HCT116 (cell line): ENCODE data around the gene ATP6V1G3. TPM values are rescaled to one million over a fixed set of nuclear protein-coding genes. Genes with fewer than 3 reads are reported as not detected.

Source experiments
- ATAC-seq: fragments of 200-7000 bp; cut with Tn5 transposase; 2 replicates; pipeline ENCODE4 v1.9.1; 2020; ENCODE audit warnings: mild to moderate bottlenecking, moderate library complexity
- BruUV-seq: library from RNA; stranded (reverse); fragments of 400-500 nt; replicated peaks from 2 replicates; lab custom pipeline; 2021; lab: Mats Ljungman, UMichigan
- CTCF ChIA-PET: fragments of 300-600 bp; sonication (Branson Sonifier 250); formaldehyde crosslinking; loops from one replicate; lab custom pipeline; 2021; ENCODE audit warnings: antibody characterized with exemption; lab: Charles Lee
- POLR2A ChIA-PET: fragments of 300-600, 350-600 bp; sonication (Branson Sonifier 250); formaldehyde crosslinking; loops from one replicate; lab custom pipeline; 2021; ENCODE audit warnings: antibody characterized with exemption; lab: Charles Lee
- RAD21 ChIA-PET, 2 experiments: fragments of 300-600 bp; sonication (Branson Sonifier 250); formaldehyde crosslinking; loops; one replicate each; lab custom pipeline; 2023; ENCODE audit warnings: low total read pairs in 2 of 2; ENCODE audit not compliant: uncharacterized antibody in 2 of 2, unreplicated experiment in 2 of 2, low non-redundant PET in 1 of 2; lab: Charles Lee
- DNase-seq: peaks from one replicate; pipeline ENCODE4 v3.0.0-alpha.2; 2010; ENCODE audit warnings: low read depth, low spot score
- H2AFZ ChIP-seq: fragments of 200-600 bp; shearing (Covaris generic), sonication (generic); 2 replicates; pipeline ENCODE4 v1.6.1; 2017; ENCODE audit warnings: low read depth, mixed run types, mixed read lengths, antibody characterized with exemption, low read length; ENCODE audit not compliant: poor library complexity, severe bottlenecking
- H3K27ac ChIP-seq: 2 replicates; pipeline ENCODE4 v1.5.1; 2012; ENCODE audit warnings: low read depth, low read length
- H3K27me3 ChIP-seq: fragments of 200-600 bp; sonication (generic); 2 replicates; pipeline ENCODE4 v1.6.1; 2016; ENCODE audit warnings: mixed run types, low read length, mixed read lengths; ENCODE audit not compliant: insufficient read depth
- H3K36me3 ChIP-seq, 2 experiments: fragments of 200-500 bp in 1 of 2; fragments of 200-600 bp in 1 of 2; sonication (Bioruptor generic) in 1 of 2; sonication (generic) in 1 of 2; 2 replicates each; pipeline versions ENCODE4 v1.5.1 to v1.6.1; 2014 to 2016; ENCODE audit warnings: low read length in 2 of 2, inconsistent platforms in 1 of 2, mixed read lengths in 1 of 2, mixed run types in 1 of 2; ENCODE audit not compliant: insufficient read depth in 2 of 2, control insufficient read depth in 1 of 2
- H3K4me1 ChIP-seq, 2 experiments: fragments of 200-600 bp in 1 of 2; sonication (generic) in 1 of 2; 2 replicates each; pipeline versions ENCODE4 v1.5.1 to v1.6.1; 2012 to 2017; ENCODE audit warnings: low read length in 2 of 2, inconsistent platforms in 1 of 2, mild to moderate bottlenecking in 1 of 2, mixed read lengths in 1 of 2, mixed run types in 1 of 2, moderate library complexity in 1 of 2; ENCODE audit not compliant: insufficient read depth in 2 of 2, control insufficient read depth in 1 of 2
- H3K4me2 ChIP-seq: fragments of 200-600 bp; sonication (generic); 2 replicates; pipeline ENCODE4 v1.6.1; 2017; ENCODE audit warnings: mixed run types, low read length, mixed read lengths
- H3K4me3 ChIP-seq, 2 experiments: fragments of 200-600 bp in 1 of 2; sonication (generic) in 1 of 2; replicated peaks in 1 of 2; 2 replicates each; pipeline ENCODE4 v1.5.1; 2011 to 2016; ENCODE audit warnings: low read length in 2 of 2, control low read depth in 1 of 2, low read depth in 1 of 2, mild to moderate bottlenecking in 1 of 2, mixed read lengths in 1 of 2, mixed run types in 1 of 2
- H3K79me2 ChIP-seq: fragments of 200-600 bp; sonication (generic); 2 replicates; pipeline ENCODE4 v1.6.1; 2017; ENCODE audit warnings: mild to moderate bottlenecking, mixed run types, low read length, moderate library complexity, mixed read lengths; ENCODE audit not compliant: insufficient read depth
- H3K9ac ChIP-seq: fragments of 200-600 bp; sonication (generic); 2 replicates; pipeline ENCODE4 v1.6.1; 2016; ENCODE audit warnings: low read length, mixed read lengths
- H3K9me2 ChIP-seq: fragments of 200-600 bp; sonication (generic), shearing (Covaris generic); 2 replicates; pipeline ENCODE4 v1.6.1; 2017; ENCODE audit warnings: mixed run types, mild to moderate bottlenecking, moderate library complexity; ENCODE audit not compliant: insufficient read depth
- H3K9me3 ChIP-seq, 2 experiments: fragments of 200-500 bp in 1 of 2; fragments of 200-600 bp in 1 of 2; sonication (Bioruptor generic) in 1 of 2; sonication (generic) in 1 of 2; 2 replicates each; pipeline ENCODE4 v1.6.1; 2014 to 2017; ENCODE audit warnings: low read length in 2 of 2, mixed read lengths in 2 of 2, inconsistent platforms in 1 of 2, low read depth in 1 of 2, mild to moderate bottlenecking in 1 of 2, mixed run types in 1 of 2, moderate library complexity in 1 of 2; ENCODE audit not compliant: control insufficient read depth in 1 of 2, insufficient read depth in 1 of 2
- H4K20me1 ChIP-seq: fragments of 200-600 bp; sonication (generic), shearing (Covaris generic); 2 replicates; pipeline ENCODE4 v1.6.1; 2017; ENCODE audit warnings: mixed run types, mild to moderate bottlenecking, moderate library complexity; ENCODE audit not compliant: insufficient read depth
- CBX3 ChIP-seq: IDR thresholded peaks from 2 replicates; pipeline ENCODE4 v1.6.1; 2012; ENCODE audit warnings: low read depth
- CEBPB ChIP-seq: IDR thresholded peaks from 2 replicates; pipeline ENCODE4 v1.6.1; 2012; ENCODE audit warnings: low read depth
- EGR1 ChIP-seq: IDR thresholded peaks from 2 replicates; pipeline ENCODE4 v1.6.1; 2012; ENCODE audit warnings: low read depth
- ELF1 ChIP-seq: IDR thresholded peaks from 2 replicates; pipeline ENCODE4 v1.6.1; 2012; ENCODE audit warnings: low read depth, borderline replicate concordance
- FOSL1 ChIP-seq: IDR thresholded peaks from 2 replicates; pipeline ENCODE4 v1.6.1; 2012; ENCODE audit warnings: low read depth
- RAD21 ChIP-seq: IDR thresholded peaks from 2 replicates; pipeline ENCODE4 v1.6.1; 2012; ENCODE audit warnings: low read depth, mild to moderate bottlenecking
- SIN3A ChIP-seq: IDR thresholded peaks from 2 replicates; pipeline ENCODE4 v1.6.1; 2012; ENCODE audit warnings: low read depth
- SP1 ChIP-seq: IDR thresholded peaks from 2 replicates; pipeline ENCODE4 v1.6.1; 2012; ENCODE audit warnings: low read depth
- SRF ChIP-seq: IDR thresholded peaks from 2 replicates; pipeline ENCODE4 v1.6.1; 2012; ENCODE audit warnings: low read depth
- TCF7L2 ChIP-seq: IDR thresholded peaks from 2 replicates; pipeline ENCODE4 v1.7.0; 2011; ENCODE audit warnings: borderline replicate concordance, inconsistent platforms; ENCODE audit not compliant: insufficient read depth, insufficient read length; ENCODE audit errors: extremely low read depth
- YY1 ChIP-seq: IDR thresholded peaks from 2 replicates; pipeline ENCODE4 v1.6.1; 2011; ENCODE audit warnings: low read length, low read depth, moderate library complexity, mild to moderate bottlenecking; ENCODE audit not compliant: insufficient replicate concordance; ENCODE audit errors: extremely low read depth
- ZFX ChIP-seq: fragments of 450-650 bp; IDR thresholded peaks from 2 replicates; pipeline ENCODE4 v1.6.1; 2017
- intact Hi-C: fragments of 100-400 bp; cut with micrococcal nuclease; formaldehyde crosslinking; loops from 2 replicates; pipeline ENCODE4 v1.10.0; 2022
- total RNA-seq: library from RNA; stranded (reverse); gene quantifications from one replicate; pipeline ENCODE4 v1.2.1, GENCODE V29; 2021; ENCODE audit not compliant: unreplicated experiment
- TF ChIP-seq, protein P1 (sequence below): IDR thresholded peaks from 2 replicates; pipeline ENCODE4 v1.6.1; 2012
- TF ChIP-seq, protein P2 (sequence below): IDR thresholded peaks from 2 replicates; pipeline ENCODE4 v1.6.1; 2012; ENCODE audit warnings: low read depth

Gene ATP6V1G3
- total RNA-seq, 1 experiment from 2014 or later = not detected

DNA sequence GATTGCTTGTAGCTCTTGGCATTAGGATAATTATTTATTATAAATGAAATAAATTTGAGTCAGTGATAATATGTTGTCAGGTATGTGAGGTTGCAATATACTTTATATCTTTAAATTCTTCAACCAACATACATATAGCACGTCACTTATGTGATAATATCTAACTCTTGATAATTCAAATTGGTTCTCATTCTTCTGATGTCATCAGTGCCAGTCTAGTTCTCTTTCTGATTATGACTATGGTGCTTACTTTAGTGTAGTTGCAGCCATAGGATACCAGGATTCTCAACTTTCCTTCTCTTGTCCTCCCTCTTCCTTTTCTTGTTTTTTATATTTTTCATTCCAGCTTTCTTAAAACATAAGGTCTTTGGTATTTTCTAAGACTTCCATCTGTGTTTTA lies 34.8 kb upstream of the ATP6V1G3 start:
- TF ChIP-seq SRF (no peak), CBX3 (no peak), EGR1 (no peak), SIN3A (no peak), TCF7L2 (no peak), CEBPB (no peak), SP1 (no peak), YY1 (no peak), FOSL1 (no peak), ZFX (no peak), RAD21 (no peak), ELF1 (no peak)
- TF ChIP-seq, protein P1, sequence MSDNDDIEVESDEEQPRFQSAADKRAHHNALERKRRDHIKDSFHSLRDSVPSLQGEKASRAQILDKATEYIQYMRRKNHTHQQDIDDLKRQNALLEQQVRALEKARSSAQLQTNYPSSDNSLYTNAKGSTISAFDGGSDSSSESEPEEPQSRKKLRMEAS = no peak
- TF ChIP-seq, protein P2, sequence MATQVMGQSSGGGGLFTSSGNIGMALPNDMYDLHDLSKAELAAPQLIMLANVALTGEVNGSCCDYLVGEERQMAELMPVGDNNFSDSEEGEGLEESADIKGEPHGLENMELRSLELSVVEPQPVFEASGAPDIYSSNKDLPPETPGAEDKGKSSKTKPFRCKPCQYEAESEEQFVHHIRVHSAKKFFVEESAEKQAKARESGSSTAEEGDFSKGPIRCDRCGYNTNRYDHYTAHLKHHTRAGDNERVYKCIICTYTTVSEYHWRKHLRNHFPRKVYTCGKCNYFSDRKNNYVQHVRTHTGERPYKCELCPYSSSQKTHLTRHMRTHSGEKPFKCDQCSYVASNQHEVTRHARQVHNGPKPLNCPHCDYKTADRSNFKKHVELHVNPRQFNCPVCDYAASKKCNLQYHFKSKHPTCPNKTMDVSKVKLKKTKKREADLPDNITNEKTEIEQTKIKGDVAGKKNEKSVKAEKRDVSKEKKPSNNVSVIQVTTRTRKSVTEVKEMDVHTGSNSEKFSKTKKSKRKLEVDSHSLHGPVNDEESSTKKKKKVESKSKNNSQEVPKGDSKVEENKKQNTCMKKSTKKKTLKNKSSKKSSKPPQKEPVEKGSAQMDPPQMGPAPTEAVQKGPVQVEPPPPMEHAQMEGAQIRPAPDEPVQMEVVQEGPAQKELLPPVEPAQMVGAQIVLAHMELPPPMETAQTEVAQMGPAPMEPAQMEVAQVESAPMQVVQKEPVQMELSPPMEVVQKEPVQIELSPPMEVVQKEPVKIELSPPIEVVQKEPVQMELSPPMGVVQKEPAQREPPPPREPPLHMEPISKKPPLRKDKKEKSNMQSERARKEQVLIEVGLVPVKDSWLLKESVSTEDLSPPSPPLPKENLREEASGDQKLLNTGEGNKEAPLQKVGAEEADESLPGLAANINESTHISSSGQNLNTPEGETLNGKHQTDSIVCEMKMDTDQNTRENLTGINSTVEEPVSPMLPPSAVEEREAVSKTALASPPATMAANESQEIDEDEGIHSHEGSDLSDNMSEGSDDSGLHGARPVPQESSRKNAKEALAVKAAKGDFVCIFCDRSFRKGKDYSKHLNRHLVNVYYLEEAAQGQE = no peak
- H4K20me1 ChIP-seq = no peaks in the 10 kb centered on the region
- no peak overlapping the region for H3K27ac ChIP-seq
- no peaks in the 10 kb centered on the region for H3K9me2 ChIP-seq
- no peaks in the 10 kb centered on the region for H3K4me1 ChIP-seq
- no peaks in the 10 kb centered on the region for H3K36me3 ChIP-seq
- no peak for DNase-seq
- no peak overlapping the region for H3K4me2 ChIP-seq
- no peaks in the 10 kb centered on the region for H3K9me3 ChIP-seq
- H2AFZ ChIP-seq = no peak overlapping the region
- ChIA-PET RAD21 (no interaction called here), CTCF (no interaction called here), POLR2A (no interaction called here)
- BruUV-seq = no TSS peak
- intact Hi-C loops = no loop called here
- no peak for ATAC-seq
- no peak overlapping the region for H3K4me3 ChIP-seq
- H3K27me3 ChIP-seq = no peaks in the 10 kb centered on the region
- no peaks in the 10 kb centered on the region for H3K79me2 ChIP-seq
- no peak overlapping the region for H3K9ac ChIP-seq
